H1 (cell line): ENCODE data around the gene LIPT2. TPM values are rescaled to one million over a fixed set of nuclear protein-coding genes. Genes with fewer than 3 reads are reported as not detected.

Experiments
- CTCF ChIA-PET: fragments of 300-600 bp; sonication (Branson Sonifier 250); formaldehyde crosslinking; loops from one replicate; lab custom pipeline; 2021; ENCODE audit not compliant: partially characterized antibody; lab: Charles Lee
- POLR2A ChIA-PET: fragments of 300-600 bp; sonication (Branson Sonifier 250); formaldehyde crosslinking; loops from one replicate; lab custom pipeline; 2021; ENCODE audit warnings: inconsistent platforms; ENCODE audit not compliant: partially characterized antibody; lab: Charles Lee
- DNase-seq, 2 experiments: peaks; one replicate each; pipeline versions ENCODE4 v3.0.0 to v3.0.0-alpha.2; 2010 to 2022; ENCODE audit warnings: low spot score in 2 of 2, low read depth in 1 of 2, mixed read lengths in 1 of 2
- FAIRE-seq: peaks from 2 replicates; lab custom pipeline; 2011; peaks lifted over from hg19 to GRCh38; lab: Jason Lieb, UNC
- H2AFZ ChIP-seq: 2 replicates; pipeline ENCODE4 v1.8.1; 2012; ENCODE audit warnings: low read length, inconsistent platforms
- H2AK5ac ChIP-seq: 2 replicates; pipeline ENCODE4 v1.6.1; 2013; ENCODE audit warnings: low read depth, low read length
- H2BK120ac ChIP-seq: replicated peaks from 2 replicates; pipeline ENCODE3; 2013; ENCODE audit warnings: low read depth, low read length, inconsistent platforms
- H2BK12ac ChIP-seq: 2 replicates; pipeline ENCODE4 v1.6.1; 2013; ENCODE audit warnings: low read depth, low read length
- H2BK15ac ChIP-seq: 2 replicates; pipeline ENCODE4 v1.6.1; 2013; ENCODE audit warnings: low read length
- H2BK20ac ChIP-seq: 2 replicates; pipeline ENCODE4 v1.6.1; 2013; ENCODE audit warnings: low read length
- H2BK5ac ChIP-seq: 2 replicates; pipeline ENCODE4 v1.6.1; 2013; ENCODE audit warnings: low read depth, low read length
- H3K14ac ChIP-seq: 2 replicates; pipeline ENCODE4 v1.6.1; 2013; ENCODE audit warnings: inconsistent platforms; ENCODE audit not compliant: insufficient read length
- H3K18ac ChIP-seq: 2 replicates; pipeline ENCODE4 v1.6.1; 2013; ENCODE audit warnings: low read length; ENCODE audit errors: extremely low read depth
- H3K23ac ChIP-seq: 2 replicates; pipeline ENCODE4 v1.6.1; 2013; ENCODE audit warnings: inconsistent platforms; ENCODE audit not compliant: insufficient read length
- H3K23me2 ChIP-seq: 2 replicates; pipeline ENCODE4 v1.6.1; 2013; ENCODE audit warnings: low read depth, low read length
- H3K27ac ChIP-seq: 2 replicates; pipeline ENCODE4 v1.6.1; 2011; ENCODE audit warnings: low read depth, low read length, inconsistent platforms
- H3K27me3 ChIP-seq, 4 experiments: replicated peaks in 1 of 4; 1 replicate in 1 of 4; 2 replicates in 3 of 4; pipeline versions ENCODE4 v1.6.1 to v1.8.1; 2011 to 2013; ENCODE audit warnings: low read length in 3 of 4, mild to moderate bottlenecking in 3 of 4, inconsistent platforms in 2 of 4, mixed read lengths in 2 of 4, moderate library complexity in 1 of 4; ENCODE audit not compliant: control insufficient read depth in 3 of 4, insufficient read depth in 3 of 4; ENCODE audit errors: extremely low read depth in 1 of 4
- H3K36me3 ChIP-seq, 4 experiments: 2 replicates each; pipeline versions ENCODE4 v1.6.1 to v1.8.1; 2011 to 2013; ENCODE audit warnings: mild to moderate bottlenecking in 4 of 4, low read length in 3 of 4, moderate library complexity in 2 of 4, control low read depth in 1 of 4, inconsistent platforms in 1 of 4; ENCODE audit not compliant: insufficient read depth in 4 of 4, control insufficient read depth in 2 of 4
- H3K4ac ChIP-seq: replicated peaks from 2 replicates; pipeline ENCODE3; 2013; ENCODE audit warnings: low read length, low read depth, mixed read lengths, inconsistent platforms; ENCODE audit not compliant: insufficient read length
- H3K4me1 ChIP-seq, 4 experiments: replicated peaks in 1 of 4; 1 replicate in 1 of 4; 2 replicates in 3 of 4; pipeline versions ENCODE4 v1.6.1 to v1.8.1; 2011 to 2013; ENCODE audit warnings: low read length in 3 of 4, inconsistent platforms in 2 of 4, mixed read lengths in 1 of 4; ENCODE audit not compliant: insufficient read depth in 4 of 4, control insufficient read depth in 3 of 4
- H3K4me2 ChIP-seq, 2 experiments: 2 replicates each; pipeline versions ENCODE4 v1.6.1 to v1.8.1; 2011 to 2013; ENCODE audit warnings: low read depth in 2 of 2, low read length in 2 of 2, control low read depth in 1 of 2, inconsistent platforms in 1 of 2, mild to moderate bottlenecking in 1 of 2; ENCODE audit not compliant: insufficient read depth in 1 of 2
- H3K4me3 ChIP-seq, 4 experiments: fragments of 200-600, 300-600 bp in 1 of 4; sonication (generic), shearing (Covaris generic), sonication (Bioruptor Twin) in 1 of 4; 2 replicates each; pipeline versions ENCODE4 v1.5.1 to v1.8.1; 2011 to 2016; ENCODE audit warnings: low read length in 4 of 4, low read depth in 3 of 4, control low read depth in 2 of 4, inconsistent platforms in 2 of 4, mild to moderate bottlenecking in 2 of 4, mixed read lengths in 1 of 4, moderate library complexity in 1 of 4; ENCODE audit not compliant: insufficient read depth in 2 of 4; ENCODE audit errors: extremely low read depth in 1 of 4
- H3K56ac ChIP-seq: replicated peaks from 2 replicates; pipeline ENCODE3; 2013; ENCODE audit warnings: low read depth, mild to moderate bottlenecking, mixed read lengths, low read length, inconsistent platforms; ENCODE audit not compliant: insufficient read length
- H3K79me1 ChIP-seq: 2 replicates; pipeline ENCODE4 v1.6.1; 2013; ENCODE audit warnings: low read depth, low read length, control low read depth
- H3K79me2 ChIP-seq, 2 experiments: 2 replicates each; pipeline versions ENCODE4 v1.6.1 to v1.8.1; 2012 to 2013; ENCODE audit warnings: low read length in 2 of 2, mild to moderate bottlenecking in 2 of 2, inconsistent platforms in 1 of 2; ENCODE audit not compliant: insufficient read depth in 2 of 2, control insufficient read depth in 1 of 2
- H3K9ac ChIP-seq, 4 experiments: replicated peaks in 1 of 4; 1 replicate in 1 of 4; 2 replicates in 3 of 4; pipeline versions ENCODE4 v1.6.1 to v1.8.1; 2011 to 2013; ENCODE audit warnings: low read depth in 3 of 4, low read length in 3 of 4, control low read depth in 2 of 4, mild to moderate bottlenecking in 2 of 4, moderate library complexity in 2 of 4, inconsistent platforms in 1 of 4; ENCODE audit errors: extremely low read depth in 1 of 4
- H3K9me3 ChIP-seq, 2 experiments: 2 replicates each; pipeline versions ENCODE4 v1.6.1 to v1.8.1; 2012 to 2013; ENCODE audit warnings: mild to moderate bottlenecking in 2 of 2, moderate library complexity in 2 of 2, control low read depth in 1 of 2, inconsistent platforms in 1 of 2, low read depth in 1 of 2, low read length in 1 of 2, mixed read lengths in 1 of 2; ENCODE audit not compliant: insufficient read depth in 2 of 2
- H4K20me1 ChIP-seq, 2 experiments: replicated peaks in 1 of 2; 2 replicates each; pipeline versions ENCODE3 to v1.8.1; 2011 to 2013; ENCODE audit warnings: inconsistent platforms in 2 of 2, low read length in 2 of 2, mild to moderate bottlenecking in 1 of 2; ENCODE audit not compliant: insufficient read depth in 2 of 2, control insufficient read depth in 1 of 2
- H4K5ac ChIP-seq: 2 replicates; pipeline ENCODE4 v1.6.1; 2013; ENCODE audit warnings: low read length, low read depth, mixed read lengths, inconsistent platforms; ENCODE audit not compliant: insufficient read length
- H4K8ac ChIP-seq: 2 replicates; pipeline ENCODE4 v1.8.0; 2013; ENCODE audit warnings: mild to moderate bottlenecking, moderate library complexity, low read length, inconsistent platforms; ENCODE audit not compliant: insufficient read depth; ENCODE audit errors: extremely low read depth
- H4K91ac ChIP-seq: replicated peaks from 2 replicates; pipeline ENCODE3; 2013; ENCODE audit warnings: low read length, mixed read lengths, inconsistent platforms; ENCODE audit not compliant: insufficient read length
- BACH1 ChIP-seq: IDR thresholded peaks from 2 replicates; pipeline ENCODE4 v1.6.1; 2012; ENCODE audit warnings: low read length, improper control_type of control experiment
- NANOG ChIP-seq: IDR thresholded peaks from 2 replicates; pipeline ENCODE4 v1.6.1; 2011; ENCODE audit warnings: low read length, low read depth, mild to moderate bottlenecking, inconsistent platforms; ENCODE audit not compliant: insufficient read depth, poor library complexity, severe bottlenecking
- POLR2A ChIP-seq, 2 experiments: IDR thresholded peaks; 1 replicate in 1 of 2; 2 replicates in 1 of 2; pipeline ENCODE4 v1.6.1; 2011; ENCODE audit warnings: low read depth in 2 of 2, low read length in 2 of 2, mild to moderate bottlenecking in 2 of 2; ENCODE audit errors: control extremely low read depth in 1 of 2
- SIN3A ChIP-seq, 2 experiments: IDR thresholded peaks in 1 of 2; conservative IDR thresholded peaks in 1 of 2; 2 replicates each; pipeline ENCODE4 v1.6.1; 2011 to 2012; ENCODE audit warnings: low read length in 2 of 2, improper control_type of control experiment in 1 of 2, low read depth in 1 of 2, mild to moderate bottlenecking in 1 of 2
- TEAD4 ChIP-seq: IDR thresholded peaks from 2 replicates; pipeline ENCODE4 v1.6.1; 2012; ENCODE audit warnings: low read depth, low read length, inconsistent platforms, mixed read lengths
- YY1 ChIP-seq: IDR thresholded peaks from 2 replicates; pipeline ENCODE4 v1.6.1; 2011; ENCODE audit warnings: low read depth, mild to moderate bottlenecking, low read length
- WGBS, 2 experiments: shearing (Covaris generic) in 1 of 2; methylation state at CpG; one replicate each; pipeline versions ENCODE4 v1.1.6 to v1.1.7; 2013 to 2015; ENCODE audit warnings: low lambda C conversion rate in 2 of 2, mixed read lengths in 2 of 2, inconsistent platforms in 1 of 2, low coverage in 1 of 2, missing lambda C conversion rate in 1 of 2; ENCODE audit not compliant: insufficient replicate concordance in 2 of 2, insufficient coverage in 1 of 2, insufficient read length in 1 of 2; ENCODE audit errors: extremely low coverage in 1 of 2, missing lambda C conversion rate in 1 of 2; 5-methylcytosine and 5-hydroxymethylcytosine counted together
- polyA plus RNA-seq, 7 experiments: library from polyadenylated mRNA; depleted of rRNA in 3 of 7; stranded (reverse) in 5 of 7; unstranded in 2 of 7; fragments of >200 nt in 5 of 7; fragments of 200-250 nt in 2 of 7; gene quantifications; 1 replicate in 5 of 7; 2 replicates in 1 of 7; 4 replicates in 1 of 7; pipeline versions ENCODE4 v1.2.1 to v1.2.3, GENCODE V29; 2011 to 2013; ENCODE audit warnings: missing spikeins in 2 of 7, mixed read lengths in 2 of 7
- total RNA-seq: library from RNA; stranded (reverse); fragmentation: NEBNext Ultra II Directional; extraction: Animal tissue kit (Norgen Biotek cat#: 25700); gene quantifications from 2 replicates; pipeline ENCODE4 v1.2.1, GENCODE V29; 2021

The LIPT2 gene
- total and polyA plus RNA-seq, 2 of the 8 experiments (the other 6 are each of a cell fraction or from before 2014, with no cell fraction given), result 6.4 to 16.7 TPM

GRCh38 chr11:74520927-74521665, 27.6 kb upstream of the LIPT2 start:
- no peak overlapping the region for H2BK120ac ChIP-seq
- no peak overlapping the region for H4K8ac ChIP-seq
- ChIA-PET POLR2A (interaction anchor here (2.9 kb wide), 1 partner anchor 28 kb away, joined by 9 read pairs; the partner anchor contains the start of gene LIPT2), CTCF (no interaction called here)
- no peak overlapping the region for H2BK12ac ChIP-seq
- no peaks in the 10 kb centered on the region for H3K9me3 ChIP-seq
- no peak for TF ChIP-seq NANOG
- TF ChIP-seq POLR2A (IDR thresholded peaks at IDR 0.05; ENCODE audit: control extremely low read depth in 1 of 2, low read depth in 2 of 2, low read length in 2 of 2), result no peak
- no peak for TF ChIP-seq YY1
- no peak for TF ChIP-seq TEAD4
- TF ChIP-seq BACH1, result no peak
- TF ChIP-seq SIN3A (conservative IDR thresholded peaks at IDR 0.05 in 1 of 2, IDR thresholded peaks at IDR 0.05 in 1 of 2; ENCODE audit: low read depth in 1 of 2, low read length in 2 of 2), result no peak
- no peak overlapping the region for H3K4me3 ChIP-seq
- no peak overlapping the region for H3K23ac ChIP-seq
- no peak overlapping the region for H3K14ac ChIP-seq
- no peak overlapping the region for H4K91ac ChIP-seq
- 79% methylated on average over 12 of the region's 12 CpGs; no CpG with 5 or more reads in 1 of the 2 experiments for WGBS, 2 experiments
- FAIRE-seq (no peak), DNase-seq (no peak)
- no peak overlapping the region for H2BK15ac ChIP-seq
- H3K23me2 ChIP-seq, result peaks cover 2% of the 10 kb centered on the region; the same call in 1 of the 2 replicates
- H2BK20ac ChIP-seq, result no peak overlapping the region
- H4K5ac ChIP-seq, result no peak overlapping the region
- no peak overlapping the region for H2AFZ ChIP-seq
- H3K79me1 ChIP-seq, result no peaks in the 10 kb centered on the region
- H3K4me2 ChIP-seq, result no peak overlapping the region
- no peak overlapping the region for H3K4ac ChIP-seq
- H3K56ac ChIP-seq, result no peak overlapping the region
- no peaks in the 10 kb centered on the region for H3K36me3 ChIP-seq
- H2BK5ac ChIP-seq, result no peak overlapping the region
- H3K9ac ChIP-seq, result no peak overlapping the region
- H3K4me1 ChIP-seq, result no peaks in the 10 kb centered on the region
- no peak overlapping the region for H3K18ac ChIP-seq
- H2AK5ac ChIP-seq, result no peak overlapping the region
- H4K20me1 ChIP-seq, result no peaks in the 10 kb centered on the region
- H3K27me3 ChIP-seq, result no peaks in the 10 kb centered on the region
- H3K27ac ChIP-seq, result no peak overlapping the region
- H3K79me2 ChIP-seq, result no peaks in the 10 kb centered on the region
